ENCODE data around the gene CD19. TPM values are rescaled to one million over a fixed set of nuclear protein-coding genes. Genes with fewer than 3 reads are reported as not detected.

The CD19 gene
- total RNA-seq, 2 donors from 2014 or later: 1.7 TPM; not detected in 1

DNA sequence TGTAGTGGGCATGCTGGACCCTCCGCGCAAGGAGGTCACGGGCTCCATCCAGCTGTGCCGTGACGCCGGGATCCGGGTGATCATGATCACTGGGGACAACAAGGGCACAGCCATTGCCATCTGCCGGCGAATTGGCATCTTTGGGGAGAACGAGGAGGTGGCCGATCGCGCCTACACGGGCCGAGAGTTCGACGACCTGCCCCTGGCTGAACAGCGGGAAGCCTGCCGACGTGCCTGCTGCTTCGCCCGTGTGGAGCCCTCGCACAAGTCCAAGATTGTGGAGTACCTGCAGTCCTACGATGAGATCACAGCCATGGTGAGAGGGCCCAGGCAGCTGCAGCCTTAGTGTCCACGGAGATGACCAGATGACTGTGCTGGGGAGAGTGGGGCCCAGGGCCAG lies 31.2 kb upstream of the CD19 start:
- Mint-ChIP-seq H3K9me3 (no peaks in the 10 kb centered on the region), H3K4me3 (no peak overlapping the region), H3K27ac (no peak overlapping the region), H3K36me3 (no peaks in the 10 kb centered on the region), H3K4me1 (ENCODE audit: low read depth in 2 of 2) (peaks cover 0 to 7% of the 10 kb centered on the region in 2 donors), H3K27me3 (no peaks in the 10 kb centered on the region)
- ATAC-seq (no peak), DNase-seq (ENCODE audit: low spot score) (no peak)

GRCh38 chr16:28901862-28902261 lies 29.9 kb upstream of the CD19 start:
- H3K4me3 Mint-ChIP-seq: no peak overlapping the region
- no peaks in the 10 kb centered on the region for H3K36me3 Mint-ChIP-seq
- no peak overlapping the region for H3K27ac Mint-ChIP-seq
- no peaks in the 10 kb centered on the region for H3K27me3 Mint-ChIP-seq
- no peaks in the 10 kb centered on the region for H3K9me3 Mint-ChIP-seq
- no peak for DNase-seq (ENCODE audit: low spot score)
- ATAC-seq: no peak
- peaks cover 0 to 7% of the 10 kb centered on the region in 2 donors for H3K4me1 Mint-ChIP-seq (ENCODE audit: low read depth in 2 of 2)

- Mint-ChIP-seq H3K36me3 (no peaks in the 10 kb centered on the region), H3K27me3 (no peaks in the 10 kb centered on the region), H3K4me1 (ENCODE audit: low read depth in 2 of 2) (peaks cover 0 to 7% of the 10 kb centered on the region in 2 donors), H3K4me3 (no peak overlapping the region), H3K9me3 (no peaks in the 10 kb centered on the region), H3K27ac (no peak overlapping the region)
- DNase-seq (ENCODE audit: low spot score) (no peak), ATAC-seq (peak in 1 of 2 donors; percentile 43)
These were observed 28.9 kb upstream of the CD19 start for GRCh38 chr16:28902909-28903308.

GRCh38 chr16:28903344-28904042 lies 28.3 kb upstream of the CD19 start:
- no peaks in the 10 kb centered on the region for H3K36me3 Mint-ChIP-seq
- H3K27me3 Mint-ChIP-seq: no peaks in the 10 kb centered on the region
- ATAC-seq (no peak), DNase-seq (ENCODE audit: low spot score) (no peak)
- no peaks in the 10 kb centered on the region for H3K9me3 Mint-ChIP-seq
- H3K4me1 Mint-ChIP-seq (ENCODE audit: low read depth in 2 of 2): peaks cover 0 to 7% of the 10 kb centered on the region in 2 donors
- no peak overlapping the region for H3K27ac Mint-ChIP-seq
- no peak overlapping the region for H3K4me3 Mint-ChIP-seq

DNA sequence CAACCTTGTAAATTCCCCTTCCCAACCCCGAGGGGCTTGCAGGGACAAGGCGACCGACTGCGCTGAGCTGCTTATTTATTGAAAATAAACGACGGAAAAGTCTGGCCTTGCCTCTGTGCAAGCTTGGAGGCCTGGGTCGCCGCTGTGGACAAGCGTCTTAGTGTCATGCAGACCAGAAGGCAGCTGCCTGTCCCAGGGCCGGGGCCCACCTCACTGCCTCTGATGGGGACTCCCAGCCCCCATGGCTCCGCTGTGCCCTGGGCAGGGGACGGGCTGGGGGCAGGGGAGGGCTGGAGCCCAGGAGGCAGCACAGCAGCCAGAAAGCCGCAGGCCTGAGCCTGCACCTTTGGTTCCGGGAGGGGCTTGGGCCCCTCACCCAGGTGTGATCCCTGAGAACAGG lies 27.4 kb upstream of the CD19 start:
- H3K4me1 Mint-ChIP-seq (ENCODE audit: low read depth in 2 of 2): peaks cover 0 to 7% of the 10 kb centered on the region in 2 donors
- no peaks in the 10 kb centered on the region for H3K27me3 Mint-ChIP-seq
- ATAC-seq (no peak), DNase-seq (ENCODE audit: low spot score) (no peak)
- H3K4me3 Mint-ChIP-seq: no peak overlapping the region
- no peaks in the 10 kb centered on the region for H3K9me3 Mint-ChIP-seq
- H3K27ac Mint-ChIP-seq: no peak overlapping the region
- H3K36me3 Mint-ChIP-seq: no peaks in the 10 kb centered on the region

DNA sequence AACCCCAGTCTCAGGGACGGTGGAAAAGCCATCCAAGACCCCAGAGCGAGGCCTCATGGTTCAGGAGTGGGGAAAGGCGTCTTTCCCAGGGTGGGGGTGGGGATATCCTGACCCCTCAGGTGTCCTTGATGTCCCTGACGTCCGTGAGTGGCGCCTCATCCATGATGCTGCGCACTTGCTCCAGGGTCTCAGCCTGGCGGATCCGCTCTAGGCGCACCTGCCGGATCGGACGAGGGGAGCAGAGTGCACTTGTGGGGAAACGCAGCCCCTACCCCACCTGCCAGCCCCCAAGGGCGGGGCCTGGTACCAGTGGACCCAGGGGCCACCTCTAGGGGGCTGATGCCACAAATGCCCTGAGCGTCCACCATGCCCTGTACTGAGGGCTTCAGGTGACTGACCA lies 26.9 kb upstream of the CD19 start:
- Mint-ChIP-seq H3K9me3 (no peaks in the 10 kb centered on the region), H3K4me3 (no peak overlapping the region), H3K4me1 (ENCODE audit: low read depth in 2 of 2) (peaks cover 0 to 7% of the 10 kb centered on the region in 2 donors), H3K27me3 (no peaks in the 10 kb centered on the region), H3K36me3 (no peaks in the 10 kb centered on the region), H3K27ac (no peak overlapping the region)
- ATAC-seq (no peak), DNase-seq (ENCODE audit: low spot score) (no peak)

- no peak overlapping the region for H3K27ac Mint-ChIP-seq
- DNase-seq (ENCODE audit: low spot score): no peak
- H3K27me3 Mint-ChIP-seq: no peaks in the 10 kb centered on the region
- peak in 1 of 2 donors; percentile 33 for ATAC-seq
- no peaks in the 10 kb centered on the region for H3K9me3 Mint-ChIP-seq
- peaks cover 0 to 7% of the 10 kb centered on the region in 2 donors for H3K4me1 Mint-ChIP-seq (ENCODE audit: low read depth in 2 of 2)
- H3K36me3 Mint-ChIP-seq: no peaks in the 10 kb centered on the region
- no peak overlapping the region for H3K4me3 Mint-ChIP-seq
These were observed 26.5 kb upstream of the CD19 start for GRCh38 chr16:28905229-28905754.

GRCh38 chr16:28905800-28906372 lies 25.9 kb upstream of the CD19 start:
- ATAC-seq: no peak
- peaks cover 0 to 7% of the 10 kb centered on the region in 2 donors for H3K4me1 Mint-ChIP-seq (ENCODE audit: low read depth in 2 of 2)
- H3K27ac Mint-ChIP-seq: no peak overlapping the region
- no peaks in the 10 kb centered on the region for H3K27me3 Mint-ChIP-seq
- H3K9me3 Mint-ChIP-seq: no peaks in the 10 kb centered on the region
- no peak overlapping the region for H3K4me3 Mint-ChIP-seq
- H3K36me3 Mint-ChIP-seq: no peaks in the 10 kb centered on the region
- DNase-seq (ENCODE audit: low spot score): no peak

GRCh38 chr16:28910086-28911031 lies 21.4 kb upstream of the CD19 start:
- Mint-ChIP-seq H3K27me3 (no peaks in the 10 kb centered on the region), H3K9me3 (no peaks in the 10 kb centered on the region), H3K27ac (no peak overlapping the region), H3K36me3 (peaks cover 7% of the 10 kb centered on the region), H3K4me3 (no peak overlapping the region), H3K4me1 (ENCODE audit: low read depth in 2 of 2) (no peaks in the 10 kb centered on the region)
- ATAC-seq: peak in 1 of 2 donors; percentile 24
- no peak for DNase-seq (ENCODE audit: low spot score)

GRCh38 chr16:28912558-28912957 lies 19.2 kb upstream of the CD19 start:
- Mint-ChIP-seq H3K27ac (no peak overlapping the region), H3K27me3 (no peaks in the 10 kb centered on the region), H3K9me3 (no peaks in the 10 kb centered on the region), H3K4me1 (ENCODE audit: low read depth in 2 of 2) (no peaks in the 10 kb centered on the region), H3K4me3 (no peak overlapping the region), H3K36me3 (peaks cover 14% of the 10 kb centered on the region)
- DNase-seq (ENCODE audit: low spot score): no peak
- ATAC-seq: no peak

DNA sequence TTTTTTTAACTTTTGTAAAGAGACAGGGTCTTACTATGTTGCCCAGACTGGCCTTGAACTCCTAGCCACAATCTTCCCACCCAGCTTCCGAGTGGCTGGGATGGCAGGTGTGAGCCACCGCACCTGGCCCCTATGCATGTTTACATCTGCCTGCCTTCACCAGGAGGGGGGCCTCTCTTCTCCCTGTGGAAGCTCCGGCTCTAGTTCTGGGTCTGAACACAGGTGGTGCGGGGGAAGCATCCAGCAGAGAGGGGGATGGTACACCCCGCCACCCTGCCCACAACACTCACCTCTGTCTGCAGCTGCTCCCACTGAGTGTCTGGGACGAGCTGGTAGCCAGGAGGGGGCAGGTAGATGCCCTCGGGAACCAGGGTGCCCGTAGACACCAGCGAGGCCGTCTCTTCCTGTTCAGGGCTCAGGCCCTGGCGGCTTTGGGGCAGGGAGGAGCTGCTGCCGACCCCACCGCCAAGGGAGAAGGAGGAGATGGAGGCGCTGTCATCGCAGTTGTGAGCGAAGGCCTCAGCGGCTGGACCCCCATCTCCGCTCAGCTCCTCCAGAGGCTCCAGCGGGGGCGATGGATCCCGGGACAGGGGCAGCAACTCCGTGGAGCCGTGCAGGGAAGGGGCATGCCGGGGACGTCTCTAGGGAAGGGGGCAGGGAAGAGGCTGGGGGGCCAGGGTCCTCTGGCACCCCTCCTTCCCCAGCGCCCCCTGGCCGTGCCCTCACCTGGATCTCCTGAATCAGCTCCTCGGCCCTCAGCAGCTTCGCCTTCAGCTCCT lies 17.6 kb upstream of the CD19 start:
- no peaks in the 10 kb centered on the region for H3K27me3 Mint-ChIP-seq
- no peaks in the 10 kb centered on the region for H3K4me1 Mint-ChIP-seq (ENCODE audit: low read depth in 2 of 2)
- H3K9me3 Mint-ChIP-seq: no peaks in the 10 kb centered on the region
- no peak overlapping the region for H3K4me3 Mint-ChIP-seq
- DNase-seq (ENCODE audit: low spot score) (no peak), ATAC-seq (peak in 1 of 2 donors; percentile 24)
- H3K27ac Mint-ChIP-seq: no peak overlapping the region
- peaks cover 14% of the 10 kb centered on the region for H3K36me3 Mint-ChIP-seq

GRCh38 chr16:28915181-28915580 lies 16.6 kb upstream of the CD19 start:
- Mint-ChIP-seq H3K27ac (no peak overlapping the region), H3K4me1 (ENCODE audit: low read depth in 2 of 2) (no peaks in the 10 kb centered on the region), H3K36me3 (peaks cover 14% of the 10 kb centered on the region), H3K4me3 (no peak overlapping the region), H3K27me3 (no peaks in the 10 kb centered on the region), H3K9me3 (no peaks in the 10 kb centered on the region)
- DNase-seq (ENCODE audit: low spot score) (no peak), ATAC-seq (no peak)

GRCh38 chr16:28917095-28917494 lies 14.7 kb upstream of the CD19 start:
- Mint-ChIP-seq H3K27me3 (no peaks in the 10 kb centered on the region), H3K9me3 (no peaks in the 10 kb centered on the region), H3K4me1 (ENCODE audit: low read depth in 2 of 2) (peaks cover 4 to 5% of the 10 kb centered on the region in 2 donors), H3K27ac (no peak overlapping the region), H3K4me3 (no peak overlapping the region), H3K36me3 (peaks cover 19% of the 10 kb centered on the region)
- ATAC-seq (no peak), DNase-seq (ENCODE audit: low spot score) (no peak)
